Activated T-cell treated with anti-CD3 and anti-CD28 coated beads, Interleukin-2, amount 50 U/mL, for 48 hours (primary cell): ENCODE results near the gene EIF4A2.

Experiments used
- DNase-seq, 2 experiments: peaks; one replicate each; pipeline ENCODE4 v3.0.0-alpha.2; 2020

The EIF4A2 gene

DNA sequence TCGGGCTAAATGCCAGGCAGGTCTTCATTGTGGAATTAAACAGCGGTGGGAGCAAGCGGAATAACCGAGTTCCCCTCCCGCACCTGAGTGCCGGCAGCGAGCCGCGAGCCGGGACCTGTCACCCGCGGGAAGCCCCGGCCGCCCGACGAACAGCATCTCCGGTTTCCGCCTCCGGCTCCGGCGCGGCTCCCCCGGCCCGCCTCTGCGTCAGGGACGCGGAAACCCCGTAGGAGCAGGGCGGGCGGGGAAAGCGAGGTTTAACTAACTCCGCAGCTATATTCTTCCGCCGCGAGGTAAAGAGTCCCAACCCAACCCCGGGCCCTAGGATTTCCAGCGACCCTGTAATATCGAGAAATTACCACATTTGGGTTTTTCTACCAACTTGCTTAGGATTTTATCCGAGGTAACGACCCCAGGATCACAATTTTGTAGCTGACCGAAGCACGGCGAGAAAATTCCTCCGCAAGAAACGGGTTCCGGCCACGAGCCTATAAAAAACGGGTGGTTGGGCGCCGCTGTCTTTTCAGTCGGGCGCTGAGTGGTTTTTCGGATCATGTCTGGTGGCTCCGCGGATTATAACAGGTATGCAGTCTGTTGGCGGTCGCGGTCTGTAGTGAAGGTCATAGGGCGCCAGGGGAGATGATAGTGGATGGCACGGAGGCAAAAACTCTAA is at the start of gene EIF4A2:
TSS of gene EIF4A2 (plus strand) at position 520 of the 673 bp plus-strand sequence. CDS start at position 554, 34 bp downstream.
- peak; percentile 93 to 94 for DNase-seq

GRCh38 chr3:186742618-186743380 is 40.6 kb upstream of the EIF4A2 start:
- DNase-seq = no peak

DNA sequence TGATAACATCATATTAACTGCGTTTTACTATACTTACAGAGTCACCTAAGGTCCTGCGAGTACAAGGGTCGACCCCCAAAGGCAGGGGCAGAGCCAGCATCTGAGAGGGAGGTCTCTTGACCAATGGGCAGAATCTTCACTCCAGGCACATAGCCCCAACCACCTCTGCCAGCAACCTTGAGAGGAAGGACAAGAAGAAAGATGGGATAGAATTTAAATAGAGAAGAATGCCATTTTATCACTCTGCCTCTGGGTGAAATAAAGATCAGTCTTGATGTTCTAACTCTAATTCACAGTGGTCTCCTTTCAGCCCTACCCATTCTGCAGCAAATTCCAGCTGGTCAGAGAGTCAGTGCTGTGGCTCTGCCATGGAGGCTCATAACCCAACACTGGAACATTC is 39.7 kb upstream of the EIF4A2 start:
- DNase-seq = no peak

GRCh38 chr3:186746008-186746407 is 37.4 kb upstream of the EIF4A2 start:
- no peak for DNase-seq

- DNase-seq = no peak
These were observed 33.1 kb upstream of the EIF4A2 start for GRCh38 chr3:186750316-186750715.

DNA sequence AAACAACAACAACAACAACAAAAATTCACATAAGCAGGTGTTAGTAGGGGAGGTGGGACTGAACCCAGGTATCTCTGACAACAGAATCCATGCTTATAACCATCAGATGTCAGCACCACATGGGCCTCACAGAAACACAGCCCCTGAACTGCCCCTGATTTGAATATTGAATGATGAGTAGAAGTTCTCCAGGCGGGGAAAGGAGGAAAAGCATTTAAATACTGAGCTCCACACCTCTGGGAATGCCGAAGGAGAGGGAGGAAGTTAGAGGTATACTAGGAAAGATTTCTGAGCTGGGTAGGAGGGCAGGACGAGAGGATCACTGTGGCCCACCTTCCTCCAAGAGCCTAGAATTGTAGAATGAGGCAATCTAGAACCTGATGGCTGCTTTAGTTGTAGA is 31.9 kb upstream of the EIF4A2 start:
- DNase-seq = no peak

DNA sequence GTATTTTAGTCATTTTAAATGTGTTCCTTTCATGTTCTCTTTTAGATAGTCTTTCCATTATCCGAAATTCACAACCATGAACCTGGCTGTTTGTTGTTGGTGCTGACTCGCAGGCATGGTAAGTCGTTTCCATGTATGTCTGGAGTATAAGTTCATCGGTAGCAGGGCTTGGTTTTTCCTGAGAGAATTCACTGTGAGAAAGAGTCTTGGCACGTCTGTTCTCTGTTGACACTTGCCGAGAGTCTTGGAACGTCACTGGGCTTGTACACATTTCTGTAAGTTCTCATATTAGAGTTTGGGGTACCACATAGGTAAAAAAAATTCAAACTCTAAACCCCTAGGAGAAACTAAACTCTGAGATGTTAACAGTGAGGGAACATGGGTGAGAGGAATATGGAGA is 29.4 kb upstream of the EIF4A2 start:
- no peak for DNase-seq

GRCh38 chr3:186754871-186755270 is 28.5 kb upstream of the EIF4A2 start:
- no peak for DNase-seq

GRCh38 chr3:186757214-186757613 is 26.2 kb upstream of the EIF4A2 start:
- no peak for DNase-seq

- no peak for DNase-seq
These were observed 25.6 kb upstream of the EIF4A2 start for GRCh38 chr3:186757686-186758220.

GRCh38 chr3:186759231-186759930 is 24.0 kb upstream of the EIF4A2 start:
- DNase-seq = no peak

- no peak for DNase-seq
These were observed 23.1 kb upstream of the EIF4A2 start for GRCh38 chr3:186760141-186760833.

GRCh38 chr3:186760897-186761447 is 22.4 kb upstream of the EIF4A2 start:
- no peak for DNase-seq

- DNase-seq = no peak
These were observed 11.1 kb upstream of the EIF4A2 start for GRCh38 chr3:186772281-186772694.

GRCh38 chr3:186772701-186773417 is 10.5 kb upstream of the EIF4A2 start:
- DNase-seq = peak; percentile 81 to 86

GRCh38 chr3:186775999-186776398 is 7.4 kb upstream of the EIF4A2 start:
- no peak for DNase-seq

DNA sequence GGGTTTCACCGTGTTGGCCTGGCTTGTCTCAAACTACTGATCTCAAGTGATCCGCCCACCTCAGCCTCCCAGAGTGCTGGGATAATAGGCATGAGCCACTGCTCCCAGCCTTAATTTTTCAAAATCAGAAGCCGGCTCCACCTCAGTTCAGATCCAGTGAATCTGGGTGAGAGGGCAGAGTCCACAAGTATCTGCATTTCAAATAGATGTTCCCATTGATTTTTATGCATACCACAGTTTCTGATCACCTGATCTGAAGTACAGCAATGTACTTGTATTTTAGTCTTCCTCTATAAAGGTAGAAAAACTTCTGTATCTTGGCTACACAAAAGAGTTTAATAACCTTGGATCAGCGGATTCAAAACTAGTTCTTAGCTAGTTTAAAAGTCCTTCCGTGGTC is 4.2 kb upstream of the EIF4A2 start:
- no peak for DNase-seq

- DNase-seq = no peak
These were observed 777 bp upstream of the EIF4A2 start for GRCh38 chr3:186782542-186783057.

DNA sequence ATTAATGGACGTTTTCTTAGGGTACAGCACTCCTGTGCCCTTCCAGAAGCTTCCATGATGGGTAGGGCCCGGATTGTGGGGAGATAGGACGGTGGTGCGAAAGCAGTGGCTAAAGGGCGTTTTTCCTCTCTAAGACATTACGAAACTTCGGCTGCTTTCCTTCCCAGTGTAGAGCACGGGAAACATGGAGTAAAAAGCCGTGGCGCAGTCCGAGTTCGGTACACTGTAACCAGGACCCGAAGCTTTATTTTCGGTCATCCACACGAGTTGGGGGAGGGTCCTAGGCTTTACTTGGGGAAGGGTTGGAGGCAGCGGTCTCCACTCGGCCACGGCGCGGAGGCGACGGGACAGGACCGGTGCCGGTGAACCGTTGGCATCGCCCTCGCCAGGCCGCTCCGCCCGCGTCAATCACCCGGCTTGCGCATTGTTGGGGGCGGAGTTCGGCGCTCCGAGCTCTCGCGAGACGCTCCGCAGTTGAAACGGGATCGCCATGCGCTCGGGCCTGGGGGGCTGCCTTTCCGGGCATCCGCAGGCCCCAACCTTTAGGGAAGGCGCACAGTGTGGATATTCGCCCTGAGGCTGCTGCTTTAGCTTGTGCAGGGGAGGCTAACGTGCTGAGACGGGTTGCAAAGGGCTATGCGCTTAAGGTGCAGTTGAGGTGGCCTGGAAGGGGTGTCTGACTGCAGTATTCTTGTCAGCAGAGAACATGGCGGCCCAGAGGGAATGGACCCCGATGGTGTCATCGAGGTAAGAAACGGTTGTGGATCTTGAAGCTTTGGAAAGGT is 546 bp downstream of the EIF4A2 start:
- peak; percentile 77 to 82 for DNase-seq

GRCh38 chr3:186784820-186785494 is 1.6 kb downstream of the EIF4A2 start:
- DNase-seq = no peak
